ENCODE results near the gene SLC38A6. TPM values are rescaled to one million over a fixed set of nuclear protein-coding genes. Genes with fewer than 3 reads are reported as not detected.

SLC38A6 gene
- total and polyA plus RNA-seq, 2 experiments from 2014 or later = 17.0 to 26.0 TPM

DNA sequence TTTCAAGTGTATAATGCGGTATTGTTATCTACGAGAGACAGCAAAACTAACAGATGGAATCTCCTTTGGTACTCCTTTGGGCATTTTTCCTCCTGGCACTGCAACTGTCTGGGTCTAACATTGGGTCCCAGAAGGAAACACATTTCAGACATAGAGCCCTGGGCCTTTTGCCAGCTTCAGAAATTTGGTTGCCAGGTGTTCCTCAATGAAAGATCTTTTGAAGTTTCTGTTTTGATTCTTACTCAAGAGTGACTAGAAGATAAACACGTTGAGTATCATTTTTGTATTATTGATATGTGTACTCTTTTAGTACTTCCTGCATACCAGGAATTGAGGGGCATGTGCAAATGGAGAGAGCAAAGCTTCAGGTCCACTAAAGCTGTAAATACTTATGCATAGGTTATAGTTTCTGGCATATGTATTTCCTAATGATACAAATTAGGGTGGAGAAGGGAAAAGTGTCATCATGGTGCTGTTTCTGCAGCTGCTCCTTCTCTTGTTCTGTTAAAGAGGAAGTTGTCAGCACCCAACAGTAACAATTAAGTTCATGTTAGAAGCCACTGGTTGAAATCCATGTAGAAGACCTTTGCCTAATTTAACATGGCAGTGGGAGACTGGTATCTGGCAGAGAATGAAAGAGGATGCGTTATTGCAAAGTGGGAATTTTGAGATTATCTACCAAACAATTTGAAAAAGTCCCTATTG lies 53.5 kb downstream of the SLC38A6 start:
- Histone ChIP-seq H3K9me3 (ENCODE audit: low read depth) (no peaks in the 10 kb centered on the region), H3K4me2 (no peak overlapping the region), H2AFZ (no peak overlapping the region), H3K27me3 (no peaks in the 10 kb centered on the region), H3K27ac (no peak overlapping the region), H3K9me2 (replicated peaks; ENCODE audit: insufficient read depth) (no peaks in the 10 kb centered on the region), H3K36me3 (replicated peaks; ENCODE audit: insufficient read depth, low read depth) (no peaks in the 10 kb centered on the region), H3K4me1 (ENCODE audit: insufficient read depth) (no peaks in the 10 kb centered on the region), H3K79me2 (no peaks in the 10 kb centered on the region), H3K4me3 (no peak overlapping the region), H4K20me1 (ENCODE audit: insufficient read depth, poor library complexity, severe bottlenecking) (no peaks in the 10 kb centered on the region)
- 84% methylated on average over 4 of the region's 4 CpGs for WGBS (ENCODE audit: low lambda C conversion rate, missing lambda C conversion rate)
- no peak for TF ChIP-seq EZH2phosphoT487 (IDR thresholded peaks at IDR 0.05; ENCODE audit: low read depth, severe bottlenecking, unreplicated experiment)
- TF ChIP-seq, protein P1, sequence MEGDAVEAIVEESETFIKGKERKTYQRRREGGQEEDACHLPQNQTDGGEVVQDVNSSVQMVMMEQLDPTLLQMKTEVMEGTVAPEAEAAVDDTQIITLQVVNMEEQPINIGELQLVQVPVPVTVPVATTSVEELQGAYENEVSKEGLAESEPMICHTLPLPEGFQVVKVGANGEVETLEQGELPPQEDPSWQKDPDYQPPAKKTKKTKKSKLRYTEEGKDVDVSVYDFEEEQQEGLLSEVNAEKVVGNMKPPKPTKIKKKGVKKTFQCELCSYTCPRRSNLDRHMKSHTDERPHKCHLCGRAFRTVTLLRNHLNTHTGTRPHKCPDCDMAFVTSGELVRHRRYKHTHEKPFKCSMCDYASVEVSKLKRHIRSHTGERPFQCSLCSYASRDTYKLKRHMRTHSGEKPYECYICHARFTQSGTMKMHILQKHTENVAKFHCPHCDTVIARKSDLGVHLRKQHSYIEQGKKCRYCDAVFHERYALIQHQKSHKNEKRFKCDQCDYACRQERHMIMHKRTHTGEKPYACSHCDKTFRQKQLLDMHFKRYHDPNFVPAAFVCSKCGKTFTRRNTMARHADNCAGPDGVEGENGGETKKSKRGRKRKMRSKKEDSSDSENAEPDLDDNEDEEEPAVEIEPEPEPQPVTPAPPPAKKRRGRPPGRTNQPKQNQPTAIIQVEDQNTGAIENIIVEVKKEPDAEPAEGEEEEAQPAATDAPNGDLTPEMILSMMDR (IDR thresholded peaks at IDR 0.05; ENCODE audit: poor library complexity) = no peak
- TF ChIP-seq EZH2 (IDR thresholded peaks at IDR 0.05; ENCODE audit: borderline replicate concordance) = no peak
- no peak for DNase-seq (ENCODE audit: low spot score)

DNA sequence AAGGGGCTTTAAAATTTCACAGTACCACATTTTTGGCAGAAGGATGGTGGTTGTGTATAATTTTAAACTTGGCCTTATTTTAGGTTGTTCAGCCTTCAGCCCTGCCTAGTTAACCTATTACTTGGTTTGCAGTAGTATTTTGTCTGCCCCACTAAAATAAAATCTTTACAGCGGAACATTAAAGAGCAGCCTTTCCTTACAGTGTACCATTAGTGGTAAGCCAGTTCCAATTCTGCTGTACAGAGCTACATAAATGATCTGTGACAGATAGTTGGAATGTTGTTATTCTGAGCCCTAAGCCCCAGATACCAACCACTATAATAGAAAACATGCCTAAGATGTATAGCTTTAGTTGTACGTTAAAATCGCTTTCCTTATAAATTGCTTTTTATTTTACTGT lies 56.2 kb downstream of the SLC38A6 start:
- no peak overlapping the region for H2AFZ ChIP-seq
- no peaks in the 10 kb centered on the region for H3K36me3 ChIP-seq (replicated peaks; ENCODE audit: insufficient read depth, low read depth)
- H3K4me3 ChIP-seq = no peak overlapping the region
- H3K79me2 ChIP-seq = no peaks in the 10 kb centered on the region
- WGBS (ENCODE audit: low lambda C conversion rate, missing lambda C conversion rate) = 63% methylated on average over 3 of the region's 3 CpGs
- H3K4me1 ChIP-seq (ENCODE audit: insufficient read depth) = no peaks in the 10 kb centered on the region
- H3K27me3 ChIP-seq = no peaks in the 10 kb centered on the region
- no peaks in the 10 kb centered on the region for H4K20me1 ChIP-seq (ENCODE audit: insufficient read depth, poor library complexity, severe bottlenecking)
- DNase-seq (ENCODE audit: low spot score) = peak; percentile 34
- TF ChIP-seq EZH2 (IDR thresholded peaks at IDR 0.05; ENCODE audit: borderline replicate concordance) = no peak
- TF ChIP-seq, protein P1 (IDR thresholded peaks at IDR 0.05; ENCODE audit: poor library complexity) = no peak
- TF ChIP-seq EZH2phosphoT487 (IDR thresholded peaks at IDR 0.05; ENCODE audit: low read depth, severe bottlenecking, unreplicated experiment) = no peak
- H3K27ac ChIP-seq = no peak overlapping the region
- H3K9me3 ChIP-seq (ENCODE audit: low read depth) = no peaks in the 10 kb centered on the region
- no peak overlapping the region for H3K4me2 ChIP-seq
- no peaks in the 10 kb centered on the region for H3K9me2 ChIP-seq (replicated peaks; ENCODE audit: insufficient read depth)

DNA sequence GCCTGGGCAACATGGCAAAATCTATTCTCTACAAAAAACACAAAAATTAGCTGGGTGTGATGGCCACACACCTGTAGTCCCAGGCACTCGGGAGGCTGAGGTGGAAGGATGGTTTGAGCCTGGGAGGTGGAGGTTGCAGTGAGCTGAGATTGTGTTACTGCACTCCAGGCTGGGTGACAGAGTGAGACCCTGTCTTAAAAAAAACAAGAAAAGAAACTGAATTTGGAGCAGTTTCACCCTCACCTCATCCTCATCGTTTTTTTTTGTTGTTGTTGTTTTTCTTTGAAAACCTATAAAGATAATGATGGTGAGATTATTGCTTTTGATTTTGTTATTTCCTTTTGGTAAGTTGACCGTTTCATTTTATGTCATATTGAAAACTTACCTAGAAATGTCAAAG lies 60.7 kb downstream of the SLC38A6 start:
- H3K9me3 ChIP-seq (ENCODE audit: low read depth) = no peaks in the 10 kb centered on the region
- H4K20me1 ChIP-seq (ENCODE audit: insufficient read depth, poor library complexity, severe bottlenecking) = no peaks in the 10 kb centered on the region
- WGBS (ENCODE audit: low lambda C conversion rate, missing lambda C conversion rate) = 69% methylated on average over 3 of the region's 3 CpGs
- no peak for TF ChIP-seq EZH2phosphoT487 (IDR thresholded peaks at IDR 0.05; ENCODE audit: low read depth, severe bottlenecking, unreplicated experiment)
- TF ChIP-seq, protein P1 (IDR thresholded peaks at IDR 0.05; ENCODE audit: poor library complexity) = no peak
- TF ChIP-seq EZH2 (IDR thresholded peaks at IDR 0.05; ENCODE audit: borderline replicate concordance) = no peak
- H3K27ac ChIP-seq = no peak overlapping the region
- no peak overlapping the region for H3K4me2 ChIP-seq
- H3K27me3 ChIP-seq = no peaks in the 10 kb centered on the region
- no peaks in the 10 kb centered on the region for H3K9me2 ChIP-seq (replicated peaks; ENCODE audit: insufficient read depth)
- H3K4me3 ChIP-seq = no peak overlapping the region
- DNase-seq (ENCODE audit: low spot score) = no peak
- H3K79me2 ChIP-seq = no peaks in the 10 kb centered on the region
- no peaks in the 10 kb centered on the region for H3K36me3 ChIP-seq (replicated peaks; ENCODE audit: insufficient read depth, low read depth)
- H3K4me1 ChIP-seq (ENCODE audit: insufficient read depth) = no peaks in the 10 kb centered on the region
- H2AFZ ChIP-seq = no peak overlapping the region
